DOHH2 (cell line): ENCODE measurements around the gene IHH.

Source experiments
- EZH2phosphoT487 ChIP-seq: fragments of 200-600 bp; sonication (generic); IDR thresholded peaks from 2 replicates; pipeline ENCODE4 v1.6.1; 2017; ENCODE audit warnings: borderline replicate concordance, mild to moderate bottlenecking, antibody characterized with exemption, low read length, moderate library complexity, mixed read lengths
- TF ChIP-seq, protein P1 (sequence below): fragments of 200-600 bp; sonication (generic); IDR thresholded peaks from one replicate; pipeline ENCODE4 v1.5.1; 2014; ENCODE audit warnings: antibody characterized with exemption, mild to moderate bottlenecking, low read depth, low read length; ENCODE audit not compliant: poor library complexity, severe bottlenecking

DNA sequence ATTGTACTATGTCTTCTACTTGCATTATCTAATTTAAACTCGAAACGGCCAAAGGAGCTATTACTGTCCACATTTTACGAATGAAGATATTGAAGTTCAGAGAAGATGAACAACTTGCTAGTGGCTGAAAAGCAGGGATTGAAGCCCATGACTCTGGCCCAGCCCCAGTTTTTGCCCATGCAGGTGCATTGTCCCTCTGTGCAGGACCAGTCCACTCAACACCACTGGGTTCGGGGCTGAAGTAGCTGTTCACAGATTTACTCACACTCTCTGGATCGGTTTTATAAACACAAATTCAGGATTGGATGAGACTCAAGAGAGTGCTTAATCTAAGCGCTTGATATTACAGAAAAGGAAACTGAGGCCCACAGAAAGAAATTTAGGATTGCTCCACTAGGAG is 1.4 kb upstream of the IHH start:
- TF ChIP-seq, protein P1, sequence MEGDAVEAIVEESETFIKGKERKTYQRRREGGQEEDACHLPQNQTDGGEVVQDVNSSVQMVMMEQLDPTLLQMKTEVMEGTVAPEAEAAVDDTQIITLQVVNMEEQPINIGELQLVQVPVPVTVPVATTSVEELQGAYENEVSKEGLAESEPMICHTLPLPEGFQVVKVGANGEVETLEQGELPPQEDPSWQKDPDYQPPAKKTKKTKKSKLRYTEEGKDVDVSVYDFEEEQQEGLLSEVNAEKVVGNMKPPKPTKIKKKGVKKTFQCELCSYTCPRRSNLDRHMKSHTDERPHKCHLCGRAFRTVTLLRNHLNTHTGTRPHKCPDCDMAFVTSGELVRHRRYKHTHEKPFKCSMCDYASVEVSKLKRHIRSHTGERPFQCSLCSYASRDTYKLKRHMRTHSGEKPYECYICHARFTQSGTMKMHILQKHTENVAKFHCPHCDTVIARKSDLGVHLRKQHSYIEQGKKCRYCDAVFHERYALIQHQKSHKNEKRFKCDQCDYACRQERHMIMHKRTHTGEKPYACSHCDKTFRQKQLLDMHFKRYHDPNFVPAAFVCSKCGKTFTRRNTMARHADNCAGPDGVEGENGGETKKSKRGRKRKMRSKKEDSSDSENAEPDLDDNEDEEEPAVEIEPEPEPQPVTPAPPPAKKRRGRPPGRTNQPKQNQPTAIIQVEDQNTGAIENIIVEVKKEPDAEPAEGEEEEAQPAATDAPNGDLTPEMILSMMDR = no peak
- no peak for TF ChIP-seq EZH2phosphoT487
